ENCODE measurements around the gene HEMK1.

Gene HEMK1

GRCh38 chr3:50603261-50604109, 34.2 kb downstream of the HEMK1 start:
- no peak for DNase-seq

- DNase-seq: no peak
These were observed 34.8 kb downstream of the HEMK1 start for GRCh38 chr3:50604110-50604621.

- no peak for DNase-seq
These were observed 35.6 kb downstream of the HEMK1 start for GRCh38 chr3:50604628-50605588.

GRCh38 chr3:50605901-50606326, 36.6 kb downstream of the HEMK1 start:
- no peak for DNase-seq

GRCh38 chr3:50606596-50606995, 37.3 kb downstream of the HEMK1 start:
- DNase-seq: no peak

GRCh38 chr3:50607271-50608091, 38.2 kb downstream of the HEMK1 start:
- DNase-seq: no peak

- no peak for DNase-seq
These were observed 39.0 kb downstream of the HEMK1 start for GRCh38 chr3:50608278-50608677.

- no peak for DNase-seq
These were observed 39.9 kb downstream of the HEMK1 start for GRCh38 chr3:50609071-50609762.

- DNase-seq: no peak
These were observed 40.4 kb downstream of the HEMK1 start for GRCh38 chr3:50609763-50610085.

- no peak for DNase-seq
These were observed 41.1 kb downstream of the HEMK1 start for GRCh38 chr3:50610181-50610971.

- no peak for DNase-seq
These were observed 41.7 kb downstream of the HEMK1 start for GRCh38 chr3:50610992-50611463.

- DNase-seq: peak; percentile 86
These were observed 42.3 kb downstream of the HEMK1 start, which contains the start of gene CISH for GRCh38 chr3:50611464-50612233. Gene CISH (minus strand): TSS chr3:50611774. CDS start chr3:50611650, 124 bp downstream.

GRCh38 chr3:50612234-50612882, 43.0 kb downstream of the HEMK1 start:
- no peak for DNase-seq

- no peak for DNase-seq
These were observed 43.9 kb downstream of the HEMK1 start for GRCh38 chr3:50612970-50613846.

GRCh38 chr3:50615190-50615589, 45.9 kb downstream of the HEMK1 start:
- DNase-seq: no peak

GRCh38 chr3:50616003-50616769, 46.9 kb downstream of the HEMK1 start:
- DNase-seq: peak; percentile 81

GRCh38 chr3:50616770-50617095, 47.4 kb downstream of the HEMK1 start:
- peak; percentile 93 for DNase-seq

Measured in effector CD4-positive, alpha-beta T cell (primary cell).